ENCODE measurements around the gene KRT72. TPM values are rescaled to one million over a fixed set of nuclear protein-coding genes. Genes with fewer than 3 reads are reported as not detected.

KRT72 gene
- total and polyA plus RNA-seq, 4 donors: not detected

DNA sequence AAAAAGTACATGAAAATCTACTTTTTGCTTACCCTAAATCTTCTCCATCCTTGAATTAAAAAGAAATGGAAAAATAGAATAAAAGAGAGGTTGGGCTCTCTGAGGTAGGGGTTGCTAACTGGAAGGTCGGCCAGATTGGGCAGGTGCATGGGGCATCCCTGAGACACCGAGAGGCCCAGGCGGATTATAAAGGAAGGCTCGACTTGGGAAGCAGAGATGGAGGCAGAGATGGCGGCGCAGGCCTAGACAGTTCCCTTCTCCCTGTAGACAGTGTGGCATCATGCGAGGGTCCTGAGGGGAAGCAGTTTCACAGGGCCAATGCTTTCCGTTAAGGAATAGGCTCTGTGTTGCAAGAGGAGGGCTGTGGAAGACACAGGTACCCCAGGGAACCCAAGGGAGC, 23.9 kb downstream of the KRT72 start:
- Histone ChIP-seq H3K27me3 (ENCODE audit: control insufficient read depth in 4 of 4, insufficient read depth in 4 of 4, low read length in 3 of 4) (no peaks in the 10 kb centered on the region), H3K36me3 (ENCODE audit: control insufficient read depth in 4 of 4, insufficient read depth in 3 of 4, low read depth in 1 of 4, low read length in 3 of 4) (no peaks in the 10 kb centered on the region), H3K9me3 (ENCODE audit: control insufficient read depth in 4 of 4, low read length in 3 of 4) (no peaks in the 10 kb centered on the region), H3K4me1 (ENCODE audit: control insufficient read depth in 4 of 4, insufficient read depth in 4 of 4, low read length in 3 of 4) (no peaks in the 10 kb centered on the region), H3K27ac (ENCODE audit: low read depth in 1 of 2, low read length in 2 of 2) (no peak overlapping the region), H3K9ac (ENCODE audit: low read depth in 1 of 2, low read length in 2 of 2) (no peak overlapping the region), H3K4me3 (ENCODE audit: low read depth in 1 of 3, low read length in 3 of 3) (no peak overlapping the region)
- no peak for DNase-seq (ENCODE audit: low spot score)
- TF ChIP-seq FOXA2 (IDR thresholded peaks at IDR 0.05) (no peak), YY1 (IDR thresholded peaks at IDR 0.05) (no peak), ATF3 (IDR thresholded peaks at IDR 0.05) (no peak), MAX (IDR thresholded peaks at IDR 0.05) (no peak), SP1 (IDR thresholded peaks at IDR 0.05) (no peak), TAF1 (conservative IDR thresholded peaks at IDR 0.05) (no peak), HNF4G (IDR thresholded peaks at IDR 0.05) (no peak), RAD21 (IDR thresholded peaks at IDR 0.05) (no peak), EGR1 (IDR thresholded peaks at IDR 0.05; ENCODE audit: low read depth in 2 of 2) (no peak), JUND (IDR thresholded peaks at IDR 0.05) (no peak)
- WGBS: 94% methylated on average over 8 of the region's 8 CpGs

GRCh38 chr12:52575948-52576347, 25.3 kb downstream of the KRT72 start:
- no peak for DNase-seq (ENCODE audit: low spot score)
- H3K27me3 ChIP-seq (ENCODE audit: control insufficient read depth in 4 of 4, insufficient read depth in 4 of 4, low read length in 3 of 4): no peaks in the 10 kb centered on the region
- 93% methylated on average over 3 of the region's 3 CpGs for WGBS

DNA sequence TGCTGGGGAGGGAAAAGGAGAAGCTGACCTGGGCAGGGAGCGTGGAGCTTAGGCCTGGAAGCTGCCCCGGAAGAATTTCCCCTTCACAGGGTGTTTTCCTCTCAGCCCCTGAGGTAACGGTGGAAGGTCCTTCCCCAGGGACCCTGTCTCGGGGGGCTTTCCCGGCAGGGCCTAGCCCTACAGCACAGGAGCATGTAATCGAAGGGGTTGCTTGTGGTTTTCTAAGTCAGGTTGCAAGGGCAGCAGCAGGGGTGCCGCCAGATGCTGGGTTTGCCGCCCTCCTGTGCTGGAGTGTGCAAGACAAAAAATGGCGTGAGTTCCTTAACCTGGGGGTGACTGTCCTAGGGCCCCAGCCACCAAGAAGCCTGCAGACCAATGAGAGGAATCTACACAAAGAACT, 26.0 kb downstream of the KRT72 start:
- Histone ChIP-seq H3K9ac (ENCODE audit: low read depth in 1 of 2, low read length in 2 of 2) (no peak overlapping the region), H3K4me1 (ENCODE audit: control insufficient read depth in 4 of 4, insufficient read depth in 4 of 4, low read length in 3 of 4) (no peaks in the 10 kb centered on the region), H3K4me3 (ENCODE audit: low read depth in 1 of 3, low read length in 3 of 3) (no peak overlapping the region), H3K36me3 (ENCODE audit: control insufficient read depth in 4 of 4, insufficient read depth in 3 of 4, low read depth in 1 of 4, low read length in 3 of 4) (no peaks in the 10 kb centered on the region), H3K27me3 (ENCODE audit: control insufficient read depth in 4 of 4, insufficient read depth in 4 of 4, low read length in 3 of 4) (no peaks in the 10 kb centered on the region), H3K27ac (ENCODE audit: low read depth in 1 of 2, low read length in 2 of 2) (no peak overlapping the region), H3K9me3 (ENCODE audit: control insufficient read depth in 4 of 4, low read length in 3 of 4) (no peaks in the 10 kb centered on the region)
- DNase-seq (ENCODE audit: low spot score): no peak
- no peak for TF ChIP-seq FOXA1 (IDR thresholded peaks at IDR 0.05)
- 93% methylated on average over 9 of the region's 9 CpGs for WGBS

More at GRCh38 chr12:52575948-52576347, 25.3 kb downstream of the KRT72 start:
- Histone ChIP-seq H3K9me3 (ENCODE audit: control insufficient read depth in 4 of 4, low read length in 3 of 4) (no peaks in the 10 kb centered on the region), H3K27ac (ENCODE audit: low read depth in 1 of 2, low read length in 2 of 2) (no peak overlapping the region), H3K4me1 (ENCODE audit: control insufficient read depth in 4 of 4, insufficient read depth in 4 of 4, low read length in 3 of 4) (no peaks in the 10 kb centered on the region), H3K36me3 (ENCODE audit: control insufficient read depth in 4 of 4, insufficient read depth in 3 of 4, low read depth in 1 of 4, low read length in 3 of 4) (no peaks in the 10 kb centered on the region), H3K4me3 (ENCODE audit: low read depth in 1 of 3, low read length in 3 of 3) (no peak overlapping the region), H3K9ac (ENCODE audit: low read depth in 1 of 2, low read length in 2 of 2) (no peak overlapping the region)
- TF ChIP-seq JUND (IDR thresholded peaks at IDR 0.05): no peak
- TF ChIP-seq FOXA2 (IDR thresholded peaks at IDR 0.05): no peak
- TF ChIP-seq MAX (IDR thresholded peaks at IDR 0.05): no peak
- no peak for TF ChIP-seq NR2F2 (IDR thresholded peaks at IDR 0.05)
- TF ChIP-seq HNF4G (IDR thresholded peaks at IDR 0.05): no peak
- no peak for TF ChIP-seq EGR1 (IDR thresholded peaks at IDR 0.05; ENCODE audit: low read depth in 2 of 2)

DNA sequence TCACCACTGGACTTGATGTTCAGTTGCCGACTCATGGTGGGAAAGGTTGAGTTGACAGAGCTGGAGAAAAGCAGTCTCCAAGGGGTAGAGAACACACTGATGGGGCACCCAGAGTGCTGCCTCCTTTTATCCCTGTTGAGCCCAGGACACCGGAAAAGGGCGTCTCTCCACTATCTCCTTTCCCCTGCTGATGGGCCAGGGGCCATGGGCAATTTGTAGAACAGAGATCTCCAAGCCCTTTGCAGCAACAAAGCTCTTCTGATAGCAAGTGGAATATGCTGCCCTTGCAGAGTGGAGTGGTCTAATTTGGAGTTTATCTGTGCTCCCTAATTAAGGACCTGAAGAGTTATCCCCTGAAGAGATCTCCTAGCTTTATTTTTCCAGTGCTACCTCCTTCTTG, 27.5 kb downstream of the KRT72 start, which contains the start of gene KRT74:
Gene KRT74 (minus strand): TSS at position 101 of the 400 bp plus-strand sequence. CDS start 66 bp downstream, at position 35.
- no peaks in the 10 kb centered on the region for H3K36me3 ChIP-seq (ENCODE audit: control insufficient read depth in 4 of 4, insufficient read depth in 3 of 4, low read depth in 1 of 4, low read length in 3 of 4)
- no peak within 1 kb of the TSS for H3K9ac ChIP-seq (ENCODE audit: low read depth in 1 of 2, low read length in 2 of 2)
- WGBS: 85% methylated on average over 3 of the region's 3 CpGs
- no peak for DNase-seq (ENCODE audit: low spot score)
- no peaks in the 10 kb centered on the region for H3K27me3 ChIP-seq (ENCODE audit: control insufficient read depth in 4 of 4, insufficient read depth in 4 of 4, low read length in 3 of 4)
- H3K4me3 ChIP-seq (ENCODE audit: low read depth in 1 of 3, low read length in 3 of 3): no peak within 1 kb of the TSS
- no peaks in the 10 kb centered on the region for H3K9me3 ChIP-seq (ENCODE audit: control insufficient read depth in 4 of 4, low read length in 3 of 4)
- no peaks in the 10 kb centered on the region for H3K4me1 ChIP-seq (ENCODE audit: control insufficient read depth in 4 of 4, insufficient read depth in 4 of 4, low read length in 3 of 4)
- TF ChIP-seq REST (IDR thresholded peaks at IDR 0.05) (no peak), HNF4A (conservative IDR thresholded peaks at IDR 0.05) (no peak), FOXA2 (IDR thresholded peaks at IDR 0.05) (no peak), JUND (IDR thresholded peaks at IDR 0.05) (no peak), FOXA1 (IDR thresholded peaks at IDR 0.05) (no peak), SP1 (IDR thresholded peaks at IDR 0.05) (no peak), YY1 (IDR thresholded peaks at IDR 0.05) (no peak), NR2F2 (IDR thresholded peaks at IDR 0.05) (no peak), MAX (IDR thresholded peaks at IDR 0.05) (no peak), EGR1 (IDR thresholded peaks at IDR 0.05; ENCODE audit: low read depth in 2 of 2) (no peak), ATF3 (IDR thresholded peaks at IDR 0.05) (no peak), GABPA (IDR thresholded peaks at IDR 0.05 in 1 of 2, conservative IDR thresholded peaks at IDR 0.05 in 1 of 2) (no peak), ZBTB33 (IDR thresholded peaks at IDR 0.05) (no peak), RAD21 (IDR thresholded peaks at IDR 0.05) (no peak)
- H3K27ac ChIP-seq (ENCODE audit: low read depth in 1 of 2, low read length in 2 of 2): no peak within 1 kb of the TSS

Data from liver (tissue), 9 donors.